GM03348 (cell line): Measurements from ENCODE around the gene TUSC7.

ENCODE experiments used
- DNase-seq: peaks from one replicate; pipeline ENCODE4 v3.0.0; 2012; ENCODE audit warnings: low spot score

Gene TUSC7

DNA sequence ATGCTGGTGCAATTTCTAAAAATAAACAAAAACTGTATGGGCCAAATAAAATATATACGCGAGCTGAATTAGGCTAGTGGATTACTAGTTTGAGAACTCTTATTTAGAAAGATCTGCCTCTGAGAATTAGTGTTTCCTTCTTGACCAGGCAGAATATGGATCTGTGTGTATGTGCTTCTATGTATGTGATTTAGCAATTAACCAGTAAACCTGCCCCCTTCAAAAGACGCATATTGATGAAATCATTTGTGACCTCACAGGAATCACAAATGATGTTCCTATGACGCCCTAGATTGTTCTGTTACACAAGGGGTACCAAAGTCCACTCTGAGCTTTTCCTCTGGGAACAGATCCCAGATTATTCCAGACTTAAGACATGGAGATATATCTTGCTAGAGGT is at the start of gene TUSC7:
TSS of gene TUSC7 (plus strand) at position 301 of the 400 bp plus-strand sequence.
- no peak for DNase-seq

DNA sequence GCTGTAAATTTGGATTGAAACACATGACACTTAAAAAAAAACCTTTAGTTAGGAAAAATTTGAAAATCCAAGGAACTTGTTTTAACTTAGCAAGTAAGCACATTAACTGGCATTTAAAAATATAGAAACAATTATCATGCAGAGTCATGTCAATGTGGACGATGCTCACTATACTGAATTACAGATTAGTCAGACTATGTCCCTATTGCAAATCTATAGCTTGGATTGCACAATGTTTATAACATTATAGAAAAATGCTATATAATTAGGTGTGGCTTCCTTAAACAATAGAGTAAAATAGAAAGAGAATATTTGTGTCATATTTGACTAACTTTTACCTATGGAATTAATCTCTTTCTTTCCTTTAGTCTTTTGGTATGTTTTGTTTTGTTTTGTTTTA is 48.4 kb upstream of the TUSC7 start:
- DNase-seq = no peak

DNA sequence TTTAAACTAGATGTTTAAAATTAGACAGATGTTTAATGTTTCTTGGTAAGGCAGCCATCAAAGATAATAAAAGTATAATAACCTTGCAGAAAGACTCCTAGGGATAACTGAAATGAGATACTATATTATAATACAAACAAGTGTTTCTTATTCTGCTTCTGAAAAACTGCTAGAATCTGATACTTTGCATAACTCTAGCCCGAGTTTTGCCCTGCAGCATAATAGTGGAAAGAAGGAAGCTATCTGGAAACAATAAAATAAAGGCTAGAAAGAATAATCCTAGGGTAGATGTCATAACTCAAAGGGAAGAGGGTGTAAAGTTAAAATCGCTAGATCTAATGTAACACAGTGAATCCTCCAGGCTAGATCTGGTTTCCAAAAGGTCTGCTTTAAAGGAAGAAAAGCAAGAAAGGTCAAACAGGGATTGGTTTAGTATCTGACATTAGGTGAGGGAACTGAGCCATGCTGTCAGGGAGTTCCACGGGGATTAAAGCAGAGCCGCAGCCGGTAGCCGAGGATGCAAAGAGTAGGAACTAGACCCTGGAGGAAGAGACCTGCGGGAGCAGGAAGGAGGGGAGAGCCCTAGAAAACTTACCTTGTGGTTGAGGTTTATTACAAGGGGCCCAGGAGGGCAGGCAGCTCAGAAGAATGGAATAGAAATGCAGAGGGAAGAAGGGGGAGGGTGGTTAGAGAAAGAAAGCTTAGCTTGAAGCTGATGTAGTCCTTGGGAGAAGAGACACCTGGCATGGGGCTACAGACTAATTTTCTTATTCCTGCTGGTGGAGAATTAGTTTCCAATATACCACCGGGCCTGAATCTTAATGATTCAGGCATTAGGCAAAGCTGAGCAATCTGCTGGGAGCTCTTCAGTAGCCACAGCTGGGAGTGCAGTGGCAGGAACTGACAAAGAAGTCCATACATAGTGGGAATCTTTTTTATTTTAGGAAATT is 46.1 kb upstream of the TUSC7 start:
- no peak for DNase-seq

DNA sequence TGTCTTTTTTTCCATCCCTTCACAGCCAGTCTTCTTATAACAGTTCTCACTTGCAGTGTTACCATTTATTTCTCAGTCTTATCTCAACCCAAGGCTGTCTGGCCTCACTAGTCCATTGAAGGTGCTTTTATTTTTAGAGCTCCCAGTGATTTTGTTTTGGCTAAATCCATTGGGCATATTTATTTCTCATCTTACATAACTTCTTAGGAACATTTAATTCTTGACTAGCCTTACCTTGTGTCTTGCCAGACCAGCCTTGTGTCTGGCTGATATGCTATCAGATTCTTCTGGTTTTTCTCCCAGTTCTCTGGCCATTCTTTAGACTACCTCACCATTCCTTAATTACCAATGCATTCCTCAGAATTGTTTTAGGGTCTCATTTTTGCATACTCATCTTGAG is 42.3 kb upstream of the TUSC7 start:
- DNase-seq = no peak

DNA sequence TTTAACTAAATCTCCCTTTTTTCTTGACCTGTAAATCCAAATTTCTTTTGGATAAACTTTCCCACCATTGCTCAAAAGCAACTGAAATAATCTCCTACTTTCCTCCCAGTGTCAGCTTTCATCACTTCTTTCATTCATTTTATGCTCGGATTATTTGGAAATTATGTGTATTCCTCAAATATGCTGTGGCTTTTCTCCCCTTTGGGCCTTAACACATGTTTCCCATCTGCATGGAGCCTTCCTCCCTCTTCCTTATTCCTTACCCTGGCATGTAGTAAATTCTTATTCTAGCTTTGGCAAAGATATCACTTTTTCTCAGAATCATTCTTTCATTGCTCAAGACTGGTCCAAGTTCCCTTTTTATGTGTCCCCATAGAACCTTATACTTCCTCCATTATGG is 41.8 kb upstream of the TUSC7 start:
- DNase-seq = no peak

DNA sequence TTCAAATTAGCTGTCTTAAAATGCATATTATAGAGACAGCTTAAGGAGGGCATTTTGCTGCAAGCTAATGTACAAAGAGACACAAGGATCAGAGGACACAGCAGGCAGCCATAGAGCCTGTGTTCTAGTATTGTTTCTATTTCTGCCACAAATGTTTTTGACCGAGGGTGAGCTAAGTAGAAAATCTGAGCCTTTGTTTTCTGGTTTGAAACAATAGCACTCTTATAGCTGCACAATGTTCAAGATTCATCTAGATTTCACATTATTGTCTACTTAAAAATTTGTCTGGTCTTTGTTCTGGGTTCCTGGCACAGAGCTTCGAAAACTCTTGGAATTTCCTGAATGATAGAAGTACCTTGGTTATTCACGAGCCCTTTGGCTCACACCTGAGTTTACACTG is 40.0 kb upstream of the TUSC7 start:
- DNase-seq = no peak

DNA sequence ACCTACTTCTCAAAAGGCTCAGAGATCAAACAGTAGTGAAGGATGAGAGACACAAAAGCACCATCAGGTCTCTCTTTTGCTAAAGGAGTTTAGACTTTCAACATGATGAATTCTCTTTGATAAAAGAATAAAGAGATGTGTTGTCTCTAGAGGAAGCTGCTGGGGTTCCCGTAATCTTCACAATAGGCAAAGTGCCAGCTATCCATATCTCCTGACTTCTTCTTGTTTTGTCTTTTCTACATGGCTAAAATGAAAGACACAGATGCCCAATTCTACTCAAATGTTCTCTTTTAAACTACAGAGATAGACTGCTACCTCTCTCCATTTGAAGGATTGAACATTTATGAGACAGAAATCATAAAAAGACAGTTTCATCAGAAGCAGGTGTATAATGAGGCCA is 38.4 kb upstream of the TUSC7 start:
- no peak for DNase-seq

DNA sequence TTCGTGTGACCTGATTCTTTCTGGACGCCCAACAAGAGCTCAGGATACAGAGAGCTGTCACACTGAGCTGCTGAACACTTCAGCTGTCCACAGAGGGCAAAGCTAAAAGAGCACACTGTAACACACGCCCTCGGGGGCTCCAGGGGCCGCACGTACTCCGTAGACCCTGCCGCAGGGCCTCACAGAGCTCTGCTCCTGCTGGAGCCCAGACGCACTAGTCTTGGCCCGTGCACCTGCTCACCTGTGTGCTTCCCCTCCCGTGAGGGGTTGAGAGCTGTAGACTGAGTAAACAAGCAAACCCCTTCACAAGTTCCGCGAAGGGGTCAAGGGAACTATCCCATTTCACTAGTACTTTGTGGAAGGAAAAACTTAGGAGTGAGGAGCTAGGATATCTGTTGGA is 30.7 kb upstream of the TUSC7 start:
- DNase-seq = no peak

DNA sequence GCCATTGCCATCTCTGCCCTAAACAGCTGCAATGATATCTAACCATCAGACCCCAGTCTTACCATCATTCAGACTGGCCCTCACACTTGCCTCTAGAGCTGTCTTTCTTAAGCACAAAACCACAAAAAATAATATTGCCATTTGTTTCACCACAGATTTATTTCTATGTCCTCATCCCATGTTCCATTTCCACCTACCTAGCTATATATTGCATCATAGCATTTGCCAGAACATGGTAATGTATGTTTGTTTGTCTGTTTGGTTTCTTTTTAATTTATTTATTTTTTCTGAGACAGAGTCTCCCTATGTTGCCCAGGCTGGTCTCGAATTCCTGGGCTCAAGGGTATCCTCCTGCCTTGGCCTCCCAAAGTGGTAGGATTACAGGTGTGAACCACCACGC is 18.5 kb upstream of the TUSC7 start:
- no peak for DNase-seq

DNA sequence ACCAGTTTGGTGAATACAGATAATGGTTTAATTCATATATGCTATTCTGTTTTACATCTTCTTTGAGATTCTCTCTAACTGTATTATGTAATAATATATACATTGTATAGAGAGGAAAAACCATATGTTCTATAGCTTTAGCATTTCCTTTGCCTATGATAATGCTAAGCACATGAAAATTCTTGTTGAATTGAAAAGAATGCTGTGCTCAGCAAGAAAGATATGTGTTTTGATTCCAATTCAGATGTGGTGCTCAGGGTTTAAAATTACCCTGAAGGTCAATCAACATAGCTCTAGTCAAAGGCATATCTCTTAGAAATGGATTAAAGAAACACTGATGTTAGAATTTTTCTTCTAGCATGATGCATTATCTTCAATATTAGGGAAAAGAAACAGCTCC is 8.5 kb upstream of the TUSC7 start:
- DNase-seq = no peak

DNA sequence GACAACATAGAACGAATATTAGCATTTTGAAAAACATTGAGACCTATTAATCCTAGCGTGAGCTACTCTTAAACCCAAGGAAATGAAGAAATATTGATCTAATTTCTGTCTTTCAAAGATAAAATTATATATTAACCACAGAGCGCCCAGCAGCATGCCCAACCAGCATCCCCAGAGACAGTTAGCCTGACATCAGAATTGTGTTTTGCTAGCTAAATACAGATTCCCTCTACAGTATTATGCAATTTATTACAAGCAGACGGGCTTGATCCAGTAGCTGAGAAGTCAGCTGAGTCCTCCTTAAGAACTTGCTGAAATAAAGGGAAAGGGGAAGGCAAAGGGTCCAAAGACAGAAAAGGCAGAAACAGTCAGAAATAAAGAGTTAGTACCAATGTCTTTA is 7.2 kb upstream of the TUSC7 start:
- no peak for DNase-seq

DNA sequence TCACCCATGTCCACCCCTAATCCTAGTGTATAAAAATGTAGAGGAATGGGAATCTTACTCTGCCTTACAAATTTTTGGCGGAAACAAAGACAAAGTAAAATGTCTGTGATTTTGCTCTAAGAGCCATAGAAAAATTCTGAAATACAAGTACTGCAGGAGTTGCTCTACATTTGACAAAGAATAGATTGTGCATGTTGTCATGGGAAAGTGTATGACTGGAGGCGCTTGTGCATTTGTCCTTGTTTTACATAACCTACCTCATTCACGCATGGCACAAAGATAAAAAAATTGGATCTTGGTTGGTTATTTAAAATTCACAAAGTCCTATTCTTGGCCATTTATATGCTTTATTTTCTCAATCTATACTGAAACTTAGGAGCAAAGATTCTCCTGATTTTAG is 2.0 kb upstream of the TUSC7 start:
- no peak for DNase-seq

DNA sequence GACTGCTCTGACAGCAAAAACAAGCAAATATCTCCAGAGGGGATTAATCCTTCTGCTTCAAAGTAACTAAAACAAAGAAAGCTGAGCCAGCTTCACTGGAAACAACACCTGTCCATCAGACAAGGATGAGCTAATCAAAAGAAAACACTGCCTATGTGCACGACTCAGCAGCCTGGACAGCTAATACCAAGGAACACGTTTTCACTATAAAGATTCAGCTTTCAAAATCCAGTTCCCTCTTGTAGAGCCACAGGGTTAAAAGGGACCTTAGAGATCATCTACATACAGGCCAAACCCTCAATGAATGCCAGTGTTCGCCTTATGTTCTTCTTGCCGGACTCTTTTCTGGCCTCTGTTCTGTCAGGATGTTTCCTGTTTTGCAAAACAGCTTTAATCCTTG is 6.9 kb downstream of the TUSC7 start:
- DNase-seq = no peak

DNA sequence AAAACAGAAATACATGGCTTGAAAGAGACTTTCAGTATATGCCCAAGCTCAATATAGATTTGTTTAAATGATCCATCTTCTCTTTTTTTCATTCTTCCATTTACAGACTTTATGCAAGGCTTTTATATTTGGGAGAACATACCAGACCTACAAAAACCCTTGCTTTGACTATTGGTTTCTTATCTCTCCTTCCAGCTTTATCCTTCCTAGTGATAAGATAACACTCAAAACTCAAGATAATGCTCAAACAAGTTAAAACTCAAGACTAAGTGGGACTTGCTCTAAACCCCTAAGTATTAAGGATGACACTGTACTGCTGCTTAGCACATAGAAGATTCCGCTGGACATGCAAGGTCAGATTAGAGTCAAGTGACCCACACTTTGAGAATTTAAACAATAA is 8.0 kb downstream of the TUSC7 start:
- no peak for DNase-seq

DNA sequence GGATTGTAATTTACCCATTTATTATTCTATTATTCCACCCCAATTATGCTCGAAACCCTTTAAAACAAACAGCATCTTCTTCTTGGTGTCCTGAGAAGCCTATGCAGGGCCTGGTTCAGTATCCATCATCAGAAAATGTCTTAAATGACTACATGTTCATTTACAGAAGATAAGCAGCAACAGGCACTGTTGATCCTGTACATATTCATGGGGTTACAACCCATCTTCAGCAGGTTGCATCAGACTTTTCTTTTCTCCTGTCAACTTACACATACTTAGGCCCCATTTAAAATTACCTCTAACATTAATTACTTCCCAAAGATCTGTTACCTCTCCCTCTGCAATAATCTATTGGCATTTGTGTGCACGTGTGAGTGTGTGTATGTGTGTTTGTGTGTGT is 18.9 kb downstream of the TUSC7 start:
- no peak for DNase-seq

DNA sequence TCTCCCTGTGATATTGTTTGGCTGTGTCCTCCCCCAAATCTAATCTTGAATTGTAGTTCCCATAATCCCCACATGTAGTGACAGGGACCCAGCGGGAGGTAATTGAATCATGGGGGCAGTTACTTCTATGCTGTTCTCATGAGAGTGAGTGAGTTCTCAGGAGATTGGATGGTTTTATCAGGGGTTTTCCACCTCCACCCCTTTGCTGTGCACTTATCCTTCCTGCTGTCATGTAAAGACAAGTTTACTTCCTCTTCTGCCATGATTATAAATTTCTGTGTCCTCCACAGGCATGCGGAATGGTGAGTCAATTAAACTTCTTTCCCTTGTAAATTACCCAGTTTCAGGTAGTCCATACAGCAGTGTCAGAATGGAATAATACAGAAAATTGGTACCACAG is 24.7 kb downstream of the TUSC7 start:
- DNase-seq = no peak

DNA sequence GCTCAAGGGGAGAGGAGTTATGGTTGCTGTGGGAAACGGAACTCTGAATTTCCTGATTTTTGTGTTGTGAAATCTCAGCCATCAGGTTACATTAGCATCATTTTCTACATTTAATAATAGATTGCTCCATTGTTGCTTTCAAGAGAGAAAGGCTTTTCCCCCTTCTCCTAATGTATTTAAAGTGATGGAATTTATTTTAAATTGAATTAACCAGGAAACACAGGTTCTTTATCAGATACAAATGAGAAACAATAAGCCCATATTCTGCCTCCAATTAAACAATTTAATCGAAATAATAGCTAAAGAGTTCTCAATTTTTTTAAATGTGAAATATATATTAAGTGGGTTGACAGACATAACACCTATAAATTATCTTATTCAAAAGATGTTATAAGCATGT is 30.1 kb downstream of the TUSC7 start:
- no peak for DNase-seq

DNA sequence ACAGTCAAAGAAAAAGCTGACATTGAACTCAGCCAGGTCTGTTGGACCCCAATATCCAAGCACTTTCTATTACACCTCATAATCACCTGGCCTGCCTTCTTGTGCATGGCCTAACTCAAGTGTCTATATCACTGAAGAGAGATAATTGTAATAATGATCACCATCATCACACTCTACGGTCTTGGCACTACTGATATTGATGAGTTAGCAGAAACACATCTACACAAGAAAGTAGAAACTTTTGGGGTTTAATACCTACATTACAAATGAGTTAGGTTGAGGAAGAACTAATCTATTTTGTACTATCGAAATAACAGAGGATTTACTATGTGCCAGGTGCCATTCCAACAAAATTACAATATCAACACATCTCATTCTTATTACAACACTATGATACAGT is 30.7 kb downstream of the TUSC7 start:
- no peak for DNase-seq

DNA sequence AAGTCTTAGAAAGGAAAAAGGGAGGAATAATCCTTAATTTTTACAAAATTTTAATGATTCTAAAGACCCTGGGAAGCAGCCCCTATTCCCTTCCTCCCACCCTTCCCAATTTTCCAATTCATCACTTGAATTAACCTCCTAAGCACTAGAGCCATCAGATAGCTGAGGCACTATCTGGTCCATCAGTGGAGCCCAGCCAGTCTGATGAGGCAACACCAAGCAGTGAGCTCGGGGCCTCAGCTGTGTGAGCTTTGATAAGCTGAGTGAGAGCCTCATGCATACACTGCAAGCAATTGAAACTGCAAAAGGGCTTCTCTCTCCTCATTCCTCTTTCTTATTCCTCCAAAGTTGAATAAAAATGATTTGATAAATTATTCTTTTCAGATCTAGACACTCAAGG is 31.9 kb downstream of the TUSC7 start:
- no peak for DNase-seq

DNA sequence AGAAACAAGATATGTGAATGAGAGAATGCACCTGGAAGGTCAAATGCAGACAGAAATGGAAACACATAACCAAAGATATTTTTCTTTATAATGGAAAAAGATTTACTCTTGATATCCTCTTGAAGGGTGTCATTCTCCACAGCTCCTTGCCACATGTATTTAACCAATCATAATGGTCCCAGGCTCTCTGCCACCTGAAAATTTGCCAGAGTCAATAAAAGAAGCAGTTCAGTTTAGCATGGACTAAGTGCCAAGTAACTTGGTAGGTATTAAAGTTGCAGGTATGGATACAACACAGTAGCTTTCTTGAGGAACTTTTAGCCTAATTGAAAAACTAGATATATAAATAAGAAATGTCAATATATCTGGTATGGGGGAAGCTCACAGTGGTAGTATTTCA is 33.5 kb downstream of the TUSC7 start:
- no peak for DNase-seq

DNA sequence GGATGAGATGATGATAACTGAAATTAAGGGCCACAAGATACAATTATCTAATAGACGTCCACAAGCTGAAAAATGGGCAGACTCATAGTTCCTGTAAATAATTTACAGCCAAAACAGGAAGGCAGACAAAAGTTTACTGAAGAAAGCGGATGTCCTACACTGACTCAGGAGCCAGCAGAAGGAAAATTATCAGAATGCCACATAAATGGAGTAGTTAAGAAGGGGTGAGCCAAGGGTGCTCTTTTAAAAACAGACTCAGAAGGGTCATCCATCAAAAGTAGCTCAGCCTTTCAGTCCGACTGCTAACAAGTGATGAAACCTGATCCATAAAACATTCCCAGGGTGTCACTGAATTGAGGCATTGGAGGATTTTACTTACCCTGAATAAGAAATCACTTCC is 39.8 kb downstream of the TUSC7 start:
- DNase-seq = no peak

DNA sequence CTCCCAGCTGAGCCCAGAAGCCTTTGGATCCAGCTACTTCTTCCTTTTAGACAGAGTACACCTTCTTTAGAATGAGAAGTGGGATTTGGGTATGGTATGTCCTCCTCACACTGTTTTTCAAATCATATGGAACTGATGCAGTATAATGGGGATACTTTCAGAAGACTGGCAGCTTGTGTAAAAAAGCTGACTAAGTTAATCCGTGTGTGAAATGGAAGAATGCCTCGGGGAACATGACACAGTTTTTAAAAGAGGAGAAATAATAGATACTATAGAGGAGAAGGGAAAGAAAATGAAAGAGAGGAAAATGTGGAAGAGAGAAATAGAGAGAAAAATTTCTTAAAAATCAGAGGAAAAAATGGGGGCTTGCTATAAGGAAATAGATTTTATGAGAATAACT is 47.7 kb downstream of the TUSC7 start:
- no peak for DNase-seq

DNA sequence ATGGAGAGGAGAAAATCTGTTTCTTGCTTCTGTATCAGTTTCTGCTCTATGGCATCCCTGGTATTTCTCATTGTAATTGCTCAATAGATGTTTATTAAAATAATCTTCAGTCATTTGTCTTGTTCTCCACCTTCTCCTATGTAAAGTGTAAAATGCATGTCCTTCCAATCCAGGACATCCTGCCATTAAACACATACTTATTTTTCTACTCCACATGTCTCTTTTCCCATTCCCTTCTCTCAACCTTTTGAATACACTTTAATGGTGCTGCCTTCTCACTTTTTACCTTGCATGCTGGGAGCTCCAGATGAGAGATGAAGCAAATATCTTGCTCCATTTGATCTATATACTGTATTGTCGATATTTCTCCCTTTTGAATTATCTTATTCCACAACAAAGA is 49.7 kb downstream of the TUSC7 start:
- no peak for DNase-seq
